Heart right ventricle (tissue), 16 donors: ENCODE measurements around the gene ARMCX1. TPM values are rescaled to one million over a fixed set of nuclear protein-coding genes. Genes with fewer than 3 reads are reported as not detected.
A peak's percentile ranks its signal among the peaks of the same experiment; 100 is the strongest.

ENCODE experiments used
- ATAC-seq, 8 donors: fragments of 200-7000 bp; cut with Tn5 transposase; one replicate each; pipeline ENCODE4 v1.9.1; 2020; ENCODE audit warnings: mild to moderate bottlenecking in 8 of 8, moderate library complexity in 8 of 8, moderate number of reproducible peaks in 1 of 8
- DNase-seq, 2 donors: peaks; one replicate each; pipeline ENCODE4 v3.0.0-alpha.2; 2020
- H3K27ac ChIP-seq, 10 donors: fragments of 200-600 bp; sonication (generic) in 2 of 10; one replicate each; pipeline versions ENCODE4 v1.5.0 to v1.8.0; 2020 to 2022; ENCODE audit warnings: mild to moderate bottlenecking in 3 of 10
- H3K27me3 ChIP-seq, 7 donors: fragments of 200-600 bp; one replicate each; pipeline ENCODE4 v1.8.0; 2021 to 2022; ENCODE audit warnings: mild to moderate bottlenecking in 2 of 7
- H3K36me3 ChIP-seq, 9 donors: fragments of 200-600 bp; sonication (generic) in 1 of 9; one replicate each; pipeline versions ENCODE4 v1.5.0 to v1.8.0; 2020 to 2022; ENCODE audit warnings: mild to moderate bottlenecking in 2 of 9
- H3K4me1 ChIP-seq, 9 donors: fragments of 200-600 bp; sonication (generic) in 1 of 9; one replicate each; pipeline versions ENCODE4 v1.5.0 to v1.8.0; 2020 to 2022; ENCODE audit warnings: mild to moderate bottlenecking in 4 of 9
- H3K4me3 ChIP-seq, 10 donors: fragments of 200-600 bp; sonication (generic) in 2 of 10; one replicate each; pipeline versions ENCODE4 v1.5.0 to v1.8.0; 2020 to 2022; ENCODE audit warnings: mild to moderate bottlenecking in 7 of 10, moderate library complexity in 2 of 10
- H3K9me3 ChIP-seq, 11 donors: fragments of 200-600 bp in 10 of 11; sonication (generic) in 2 of 11; one replicate each; pipeline versions ENCODE4 v1.5.0 to v1.8.0; 2013 to 2022; ENCODE audit warnings: mild to moderate bottlenecking in 2 of 11, control low read depth in 1 of 11, moderate library complexity in 1 of 11
- WGBS, 2 donors: extraction: QIAGEN DNeasy Blood & Tissue Kit; methylation state at CpG; one replicate each; pipeline ENCODE4 v1.1.7; 2013; ENCODE audit warnings: inconsistent platforms in 1 of 2; 5-methylcytosine and 5-hydroxymethylcytosine counted together
- intact Hi-C, 10 donors: fragments of 100-400 bp; cut with DNase I; formaldehyde crosslinking; loops; one replicate each; pipeline versions ENCODE4 v1.11.1 to v1.14.2; 2022
- polyA plus RNA-seq, 2 donors: library from polyadenylated mRNA; stranded (reverse); fragments of 200-250 nt; gene quantifications; one replicate each; pipeline ENCODE4 v1.2.3, GENCODE V29; 2013
- total RNA-seq, 10 donors: library from RNA; stranded (reverse); fragmentation: NEBNext Ultra II Directional in 3 of 10; extraction: Animal tissue kit (Norgen Biotek cat#: 25700) in 3 of 10; gene quantifications; one replicate each; pipeline versions ENCODE4 v1.2.1 to v1.2.4, GENCODE V29; 2021 to 2023
- TF ChIP-seq, protein P1 (sequence below), 9 donors: fragments of 200-600 bp; sonication (generic) in 2 of 9; IDR thresholded peaks; one replicate each; pipeline versions ENCODE4 v1.5.0 to v1.8.0; 2021 to 2022; ENCODE audit warnings: antibody characterized with exemption in 9 of 9, mild to moderate bottlenecking in 5 of 9, moderate library complexity in 1 of 9
- donor health status: Arrhythmogenic right ventricular cardiomyopathy.
- donor health status: ischemic (EF 13 %, LVEDD 7.1; RV severe dilation, severe dysfunction).
- donor health status: healthy with polysubstance abuse.
- donor health status: DM: no; HTN: yes; CAD: no.
- donor health status: DM: no; HTN: no; CAD: no.
- donor health status: ischemic (EF 25% LVEDD 6.9; RV normal size, moderate dysfunction).
- donor health status: ischemic (EF 25% LVEDD 5.7; RV mildly dilated, moderate dysfunction).
- donor health status: healthy.
- donor health status: DM: yes; HTN: yes; CAD: no.
- donor health status: Ischemic cardiomyopathy.
- donor health status: ischemic (EF 35%, LVEDD 5.7; RV mildly dilated, moderate dysfunction).
- donor health status: nonischemic (EF 11% LVEDD 7.7; RV severe dilation, severe dysfunction).
- donor health status: DM: yes; HTN: yes; CAD: no.
- donor health status: PGD.
- donor health status: ischemic (EF 29% LVEDD 5.4; RV normal size, mild dysfunction).
- donor health status: nonischemic (EF 23%, LVEDD 6.1; RV moderate dilation, normal function).

The ARMCX1 gene
- total and polyA plus RNA-seq, 12 donors = 13.7 to 51.9 (median 36.0) TPM

- no peaks in the 10 kb centered on the region for H3K36me3 ChIP-seq
- H3K4me1 ChIP-seq = no peaks in the 10 kb centered on the region
- intact Hi-C loops = no loop called here
- TF ChIP-seq, protein P1, sequence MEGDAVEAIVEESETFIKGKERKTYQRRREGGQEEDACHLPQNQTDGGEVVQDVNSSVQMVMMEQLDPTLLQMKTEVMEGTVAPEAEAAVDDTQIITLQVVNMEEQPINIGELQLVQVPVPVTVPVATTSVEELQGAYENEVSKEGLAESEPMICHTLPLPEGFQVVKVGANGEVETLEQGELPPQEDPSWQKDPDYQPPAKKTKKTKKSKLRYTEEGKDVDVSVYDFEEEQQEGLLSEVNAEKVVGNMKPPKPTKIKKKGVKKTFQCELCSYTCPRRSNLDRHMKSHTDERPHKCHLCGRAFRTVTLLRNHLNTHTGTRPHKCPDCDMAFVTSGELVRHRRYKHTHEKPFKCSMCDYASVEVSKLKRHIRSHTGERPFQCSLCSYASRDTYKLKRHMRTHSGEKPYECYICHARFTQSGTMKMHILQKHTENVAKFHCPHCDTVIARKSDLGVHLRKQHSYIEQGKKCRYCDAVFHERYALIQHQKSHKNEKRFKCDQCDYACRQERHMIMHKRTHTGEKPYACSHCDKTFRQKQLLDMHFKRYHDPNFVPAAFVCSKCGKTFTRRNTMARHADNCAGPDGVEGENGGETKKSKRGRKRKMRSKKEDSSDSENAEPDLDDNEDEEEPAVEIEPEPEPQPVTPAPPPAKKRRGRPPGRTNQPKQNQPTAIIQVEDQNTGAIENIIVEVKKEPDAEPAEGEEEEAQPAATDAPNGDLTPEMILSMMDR (IDR thresholded peaks at IDR 0.05) = no peak
- H3K4me3 ChIP-seq = no peak overlapping the region
- H3K27ac ChIP-seq = no peak overlapping the region
- peaks cover 0 to 12% (median 0%) of the 10 kb centered on the region in 11 donors for H3K9me3 ChIP-seq
- peaks cover 0 to 7% (median 0%) of the 10 kb centered on the region in 7 donors for H3K27me3 ChIP-seq
- DNase-seq (no peak), ATAC-seq (no peak)
- WGBS, 2 donors = 98 to 99% methylated on average over 19 to 25 of the region's 25 CpGs
These were observed 11.2 kb upstream of the ARMCX1 start for GRCh38 chrX:101539116-101539515.

GRCh38 chrX:101550751-101551379, 518 bp downstream of the ARMCX1 start:
- DNase-seq (peak; percentile 46 to 67), ATAC-seq (peak; percentile 78 to 94 (median 87))
- Histone ChIP-seq H3K4me1 (no peaks in the 10 kb centered on the region), H3K27ac (peak overlapping the region; percentile 74 to 92 (median 88)), H3K36me3 (peaks cover 0 to 23% (median 0%) of the 10 kb centered on the region in 9 donors), H3K9me3 (no peaks in the 10 kb centered on the region), H3K27me3 (peaks cover 0 to 14% (median 0%) of the 10 kb centered on the region in 7 donors), H3K4me3 (peak overlapping the region; percentile 44 to 72 (median 66))
- 0 to 1% methylated on average over 24 to 26 of the region's 26 CpGs for WGBS, 2 donors
- intact Hi-C loops = loop anchor here in 5 of 10 donors (5.0 to 10.0 kb wide), 4 partner anchors 66 to 139 kb away; partner anchors contain the start of gene ARMCX6 (in 1 of the 5)
- TF ChIP-seq, protein P1 (IDR thresholded peaks at IDR 0.05) = no peak

DNA sequence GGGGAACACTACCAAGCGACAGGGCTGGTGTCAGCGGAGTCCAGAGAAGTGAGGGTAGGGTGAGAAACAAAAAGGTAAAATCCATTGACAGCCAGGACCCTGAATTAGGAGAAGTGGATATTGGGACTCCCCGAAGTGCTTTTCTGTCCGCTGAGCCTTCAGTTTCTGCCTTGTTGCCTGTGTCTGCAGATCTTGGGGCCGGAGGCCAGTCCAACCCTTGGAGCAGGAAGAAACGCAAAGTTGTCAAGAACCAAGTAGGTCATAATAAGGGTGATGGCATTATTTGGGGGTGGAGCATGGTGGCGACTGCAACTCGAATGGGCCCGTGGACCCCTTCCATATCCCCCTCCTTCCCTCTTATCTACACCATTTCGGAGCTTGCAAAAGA, 1.0 kb downstream of the ARMCX1 start:
- WGBS, 2 donors = 4 to 14% methylated on average over 10 of the region's 10 CpGs
- TF ChIP-seq, protein P1 (IDR thresholded peaks at IDR 0.05) = no peak
- no peak for ATAC-seq
- peaks cover 0 to 14% (median 0%) of the 10 kb centered on the region in 7 donors for H3K27me3 ChIP-seq
- no peaks in the 10 kb centered on the region for H3K4me1 ChIP-seq
- no peak for DNase-seq
- peak overlapping the region; percentile 44 to 72 (median 66) for H3K4me3 ChIP-seq
- H3K9me3 ChIP-seq = no peaks in the 10 kb centered on the region
- peak overlapping the region in 7 of 10 donors; percentile 74 to 92 (median 90) for H3K27ac ChIP-seq
- H3K36me3 ChIP-seq = peaks cover 0 to 23% (median 0%) of the 10 kb centered on the region in 9 donors
- intact Hi-C loops = loop anchor here in 5 of 10 donors (5.0 to 10.0 kb wide), 4 partner anchors 66 to 139 kb away; partner anchors contain the start of gene ARMCX6 (in 1 of the 5)

DNA sequence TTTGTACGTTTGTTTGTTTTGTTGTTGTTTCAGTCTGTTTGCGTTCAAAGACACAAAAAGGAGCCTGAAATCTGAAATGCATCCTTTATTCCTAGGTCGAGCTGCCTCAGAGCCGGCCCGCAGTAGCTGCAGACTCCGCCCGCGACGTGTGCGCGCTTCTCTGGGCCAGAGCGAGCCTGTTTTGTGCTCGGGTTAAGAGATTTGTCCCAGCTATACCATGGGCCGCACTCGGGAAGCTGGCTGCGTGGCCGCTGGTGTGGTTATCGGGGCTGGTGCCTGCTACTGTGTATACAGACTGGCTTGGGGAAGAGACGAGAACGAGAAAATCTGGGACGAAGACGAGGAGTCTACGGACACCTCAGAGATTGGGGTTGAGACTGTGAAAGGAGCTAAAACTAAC, 2.4 kb downstream of the ARMCX1 start:
- peaks cover 0 to 23% (median 0%) of the 10 kb centered on the region in 9 donors for H3K36me3 ChIP-seq
- no peak overlapping the region for H3K27ac ChIP-seq
- TF ChIP-seq, protein P1 (IDR thresholded peaks at IDR 0.05) = no peak
- H3K27me3 ChIP-seq = peaks cover 0 to 14% (median 0%) of the 10 kb centered on the region in 7 donors
- intact Hi-C loops = loop anchor here in 5 of 10 donors (5.0 to 10.0 kb wide), 4 partner anchors 65 to 140 kb away; partner anchors contain the start of gene ARMCX6 (in 1 of the 5)
- no peak for DNase-seq
- H3K9me3 ChIP-seq = no peaks in the 10 kb centered on the region
- no peaks in the 10 kb centered on the region for H3K4me1 ChIP-seq
- no peak overlapping the region for H3K4me3 ChIP-seq
- 94 to 96% methylated on average over 23 of the region's 23 CpGs for WGBS, 2 donors
- no peak for ATAC-seq
